Thyroid gland (tissue), 4 donors: ENCODE data around the gene C5orf47.

ENCODE experiments used
- CTCF ChIP-seq, 6 experiments: fragments of 200-600 bp in 3 of 6; fragments of 450-650 bp in 3 of 6; sonication (generic) in 3 of 6; IDR thresholded peaks; one replicate each; pipeline ENCODE4 v1.5.1; 2016 to 2019; ENCODE audit warnings: antibody characterized with exemption in 6 of 6, mild to moderate bottlenecking in 2 of 6, inconsistent platforms in 1 of 6, moderate library complexity in 1 of 6
- POLR2A ChIP-seq, 2 donors: fragments of 450-650 bp; IDR thresholded peaks; one replicate each; pipeline ENCODE4 v1.6.1; 2017; ENCODE audit warnings: antibody characterized with exemption in 2 of 2, mild to moderate bottlenecking in 2 of 2, moderate library complexity in 1 of 2

- no peak for TF ChIP-seq POLR2A (IDR thresholded peaks at IDR 0.05)
- TF ChIP-seq CTCF (IDR thresholded peaks at IDR 0.05), result no peak
Measured at GRCh38 chr5:174022384-174023095, 33.6 kb downstream of the C5orf47 start.
